Duodenal mucosa (tissue), 2 donors: ENCODE data around the gene SLC35E3.
"Not testable (repeated sequence)": the region's sequence is repeated elsewhere in the genome, so short reads cannot be mapped to it uniquely, and the experiment has no call there.

ENCODE experiments used
- H3K27ac ChIP-seq: one replicate; pipeline ENCODE4 v1.7.0; 2013; ENCODE audit warnings: low read depth, low read length
- H3K27me3 ChIP-seq, 2 donors: one replicate each; pipeline ENCODE4 v1.7.0; 2013; ENCODE audit warnings: low read length in 2 of 2, control low read depth in 1 of 2; ENCODE audit not compliant: insufficient read depth in 2 of 2, control insufficient read depth in 1 of 2
- H3K36me3 ChIP-seq, 2 donors: one replicate each; pipeline ENCODE4 v1.7.0; 2013; ENCODE audit warnings: low read length in 2 of 2, control low read depth in 1 of 2; ENCODE audit not compliant: insufficient read depth in 2 of 2, control insufficient read depth in 1 of 2
- H3K4me1 ChIP-seq, 2 donors: one replicate each; pipeline ENCODE4 v1.7.0; 2013; ENCODE audit warnings: low read length in 2 of 2, control low read depth in 1 of 2; ENCODE audit not compliant: insufficient read depth in 2 of 2, control insufficient read depth in 1 of 2
- H3K4me3 ChIP-seq, 2 donors: one replicate each; pipeline ENCODE4 v1.7.0; 2013; ENCODE audit warnings: low read length in 2 of 2, low read depth in 1 of 2
- H3K9ac ChIP-seq, 2 donors: one replicate each; pipeline ENCODE4 v1.7.0; 2013; ENCODE audit warnings: low read length in 2 of 2, low read depth in 1 of 2
- H3K9me3 ChIP-seq, 2 donors: one replicate each; pipeline ENCODE4 v1.7.0; 2013; ENCODE audit warnings: low read length in 2 of 2, control low read depth in 1 of 2; ENCODE audit not compliant: control insufficient read depth in 1 of 2

SLC35E3 gene

GRCh38 chr12:68804657-68805591 lies 58.9 kb downstream of the SLC35E3 start:
- Histone ChIP-seq H3K9me3 (no peaks in the 10 kb centered on the region), H3K9ac (no peak overlapping the region), H3K4me3 (peak overlapping the region in 1 of 2 donors; percentile 16), H3K27me3 (no peaks in the 10 kb centered on the region), H3K27ac (no peak overlapping the region), H3K4me1 (peaks cover 9 to 13% of the 10 kb centered on the region in 2 donors), H3K36me3 (peaks cover 3 to 4% of the 10 kb centered on the region in 2 donors)

GRCh38 chr12:68805592-68806120 lies 59.7 kb downstream of the SLC35E3 start:
- no peak overlapping the region for H3K27ac ChIP-seq
- no peak overlapping the region for H3K4me3 ChIP-seq
- no peaks in the 10 kb centered on the region for H3K27me3 ChIP-seq
- peaks cover 4% of the 10 kb centered on the region in 2 donors for H3K36me3 ChIP-seq
- H3K9ac ChIP-seq: no peak overlapping the region
- no peaks in the 10 kb centered on the region for H3K9me3 ChIP-seq
- peaks cover 9 to 13% of the 10 kb centered on the region in 2 donors for H3K4me1 ChIP-seq

- peak overlapping the region; percentile 97 to 99 for H3K9ac ChIP-seq
- H3K4me3 ChIP-seq: peak overlapping the region in 1 of 2 donors; percentile 95
These were observed 60.7 kb downstream of the SLC35E3 start for GRCh38 chr12:68806488-68807237.

GRCh38 chr12:68807274-68807575 lies 61.2 kb downstream of the SLC35E3 start:
- Histone ChIP-seq H3K4me3 (peak overlapping the region; percentile 85 to 95), H3K4me1 (peaks cover 10 to 13% of the 10 kb centered on the region in 2 donors), H3K27ac (peak overlapping the region; percentile 97), H3K9ac (peak overlapping the region; percentile 97 to 99)
- not testable (repeated sequence) for H3K27me3 ChIP-seq, H3K9me3 ChIP-seq, H3K36me3 ChIP-seq

More at GRCh38 chr12:68806488-68807237, 60.7 kb downstream of the SLC35E3 start:
- Histone ChIP-seq H3K9me3 (no peaks in the 10 kb centered on the region), H3K36me3 (peaks cover 4% of the 10 kb centered on the region in 2 donors), H3K27me3 (no peaks in the 10 kb centered on the region), H3K27ac (no peak overlapping the region), H3K4me1 (peaks cover 9 to 13% of the 10 kb centered on the region in 2 donors)

GRCh38 chr12:68807576-68808387 lies 61.8 kb downstream of the SLC35E3 start, which contains the start of gene MDM2:
TSS of gene MDM2 (plus strand) at chr12:68808177. CDS start at chr12:68808478, 301 bp downstream.
- H3K27ac ChIP-seq: peak within 1 kb of the TSS; percentile 97
- peaks cover 5 to 7% of the 10 kb centered on the region in 2 donors for H3K36me3 ChIP-seq
- H3K27me3 ChIP-seq: no peaks in the 10 kb centered on the region
- no peaks in the 10 kb centered on the region for H3K9me3 ChIP-seq
- H3K4me1 ChIP-seq: peaks cover 15 to 16% of the 10 kb centered on the region in 2 donors
- H3K4me3 ChIP-seq: peak within 1 kb of the TSS; percentile 85 to 95
- H3K9ac ChIP-seq: peak within 1 kb of the TSS; percentile 97 to 99

- Histone ChIP-seq H3K9me3 (no peaks in the 10 kb centered on the region), H3K9ac (peak overlapping the region; percentile 97 to 99), H3K36me3 (peaks cover 11 to 13% of the 10 kb centered on the region in 2 donors), H3K4me1 (peaks cover 19 to 22% of the 10 kb centered on the region in 2 donors), H3K27me3 (no peaks in the 10 kb centered on the region), H3K27ac (peak overlapping the region; percentile 97), H3K4me3 (peak overlapping the region; percentile 82 to 95)
These were observed 62.6 kb downstream of the SLC35E3 start for GRCh38 chr12:68808388-68809189.

- Histone ChIP-seq H3K9ac (peak overlapping the region; percentile 63 to 97), H3K27ac (peak overlapping the region; percentile 97), H3K36me3 (peaks cover 16 to 19% of the 10 kb centered on the region in 2 donors), H3K27me3 (no peaks in the 10 kb centered on the region), H3K9me3 (no peaks in the 10 kb centered on the region), H3K4me1 (peaks cover 16 to 19% of the 10 kb centered on the region in 2 donors), H3K4me3 (peak overlapping the region; percentile 82 to 95)
These were observed 63.4 kb downstream of the SLC35E3 start for GRCh38 chr12:68809190-68810026.

GRCh38 chr12:68810027-68810389 lies 64.0 kb downstream of the SLC35E3 start:
- H3K27ac ChIP-seq, H3K9me3 ChIP-seq, H3K9ac ChIP-seq, H3K27me3 ChIP-seq: not testable (repeated sequence)
- H3K4me1 ChIP-seq: peaks cover 10 to 13% of the 10 kb centered on the region in 2 donors
- H3K4me3 ChIP-seq: peak overlapping the region in 1 of 2 donors; percentile 29
- H3K36me3 ChIP-seq: peaks cover 22 to 25% of the 10 kb centered on the region in 2 donors
